Upper lobe of left lung (tissue), 6 donors: ENCODE measurements around the gene ITPR2. TPM values are rescaled to one million over a fixed set of nuclear protein-coding genes. Genes with fewer than 3 reads are reported as not detected.

Experiments
- ATAC-seq, 2 donors: fragments of 200-7000 bp; cut with Tn5 transposase; one replicate each; pipeline ENCODE4 v1.9.1; 2022; ENCODE audit warnings: mild to moderate bottlenecking in 2 of 2, moderate library complexity in 2 of 2; ENCODE audit not compliant: low FRiP score in 2 of 2
- DNase-seq, 2 donors: peaks; one replicate each; pipeline ENCODE4 v3.0.0-alpha.2; 2019 to 2020
- H3K27ac ChIP-seq, 4 donors: fragments of 200-600 bp; sonication (generic); one replicate each; pipeline ENCODE4 v1.5.1; 2016 to 2019
- H3K27me3 ChIP-seq, 4 donors: fragments of 200-600 bp; sonication (generic); one replicate each; pipeline ENCODE4 v1.5.1; 2017 to 2019
- H3K36me3 ChIP-seq, 4 donors: fragments of 200-600 bp; sonication (generic); one replicate each; pipeline ENCODE4 v1.5.1; 2016 to 2019
- H3K4me1 ChIP-seq, 4 donors: fragments of 200-600 bp; sonication (generic); one replicate each; pipeline ENCODE4 v1.5.1; 2018 to 2019
- H3K4me3 ChIP-seq, 4 donors: fragments of 200-600 bp; sonication (generic); one replicate each; pipeline ENCODE4 v1.5.1; 2017 to 2019; ENCODE audit warnings: mild to moderate bottlenecking in 2 of 4, moderate library complexity in 1 of 4
- H3K9me3 ChIP-seq, 4 donors: fragments of 200-600 bp; sonication (generic); one replicate each; pipeline ENCODE4 v1.5.1; 2018 to 2019
- CTCF ChIP-seq, 6 experiments: fragments of 450-650 bp in 4 of 6; fragments of 200-600 bp in 2 of 6; sonication (generic) in 2 of 6; IDR thresholded peaks; one replicate each; pipeline ENCODE4 v1.5.1; 2016 to 2019; ENCODE audit warnings: antibody characterized with exemption in 6 of 6
- EP300 ChIP-seq, 4 donors: sonication (generic); formaldehyde crosslinking; IDR thresholded peaks; one replicate each; pipeline ENCODE4 v1.5.1; 2017; ENCODE audit warnings: antibody characterized with exemption in 4 of 4, control low read depth in 2 of 4
- POLR2A ChIP-seq, 4 donors: fragments of 450-650 bp; IDR thresholded peaks; one replicate each; pipeline ENCODE4 v1.5.1; 2016 to 2017; ENCODE audit warnings: antibody characterized with exemption in 4 of 4, mild to moderate bottlenecking in 2 of 4
- POLR2AphosphoS5 ChIP-seq, 2 donors: sonication (generic); formaldehyde crosslinking; IDR thresholded peaks; one replicate each; pipeline ENCODE4 v1.5.1; 2017; ENCODE audit warnings: antibody characterized with exemption in 2 of 2
- WGBS, 2 donors: methylation state at CpG; one replicate each; pipeline ENCODE4 v1.1.5; 2017 to 2018; 5-methylcytosine and 5-hydroxymethylcytosine counted together
- total RNA-seq, 6 donors: library from RNA; depleted of rRNA in 4 of 6; stranded (reverse); fragments of >200 nt in 4 of 6; gene quantifications; one replicate each; pipeline versions ENCODE4 v1.1.0 to v1.2.1, GENCODE V29; 2016 to 2021
- donor health status: DM: no; HTN: no; CAD: no; lungs with moderate emphysema.
- donor health status: DM: no; HTN: yes; CAD: no; lungs with severe emphysema.

Gene ITPR2
- total RNA-seq, 6 donors from 2014 or later = 35.5 to 115 (median 45.0) TPM

DNA sequence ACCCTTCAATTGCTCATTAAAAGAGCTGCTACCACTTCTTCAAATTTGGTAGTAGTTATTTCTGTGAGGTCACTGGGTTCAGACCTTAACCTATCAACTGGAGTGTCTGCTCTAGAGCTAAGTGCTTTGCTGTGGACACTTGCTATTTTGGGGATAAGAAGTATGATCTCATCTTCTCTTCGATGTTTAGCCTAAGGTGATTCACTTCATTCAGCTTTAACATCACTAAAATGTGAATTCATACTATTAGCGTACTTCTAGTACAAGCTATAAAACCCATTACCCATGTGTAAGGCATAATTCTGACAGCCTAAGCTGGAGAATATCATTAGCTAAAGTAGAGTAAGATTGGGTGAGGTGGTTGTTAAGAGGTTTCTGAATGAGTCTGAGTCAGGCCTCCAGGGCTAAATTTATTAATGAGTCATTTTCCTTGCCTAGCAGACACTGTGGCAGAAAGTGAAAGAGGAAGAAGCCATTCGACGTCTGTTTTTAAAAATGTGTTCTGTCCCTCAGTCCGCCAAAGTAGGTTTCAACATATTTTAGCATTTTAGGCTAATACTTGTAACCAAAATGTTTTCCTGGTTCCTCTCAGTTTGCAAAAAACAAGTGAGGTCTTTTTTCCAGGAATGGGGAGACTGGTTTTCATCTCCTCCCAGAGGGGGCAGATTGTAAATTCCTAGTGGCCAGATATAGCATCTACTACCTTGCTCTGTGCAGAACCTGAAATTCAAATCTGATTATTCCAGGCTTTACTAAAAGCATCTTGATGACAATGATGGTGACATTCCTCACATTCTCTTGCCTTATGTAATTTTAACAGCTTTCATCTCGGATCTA, 534.0 kb downstream of the ITPR2 start:
- Histone ChIP-seq H3K27ac (peak overlapping the region; percentile 21 to 71 (median 48)), H3K4me3 (peak overlapping the region in 2 of 4 donors; percentile 8 to 26), H3K4me1 (peaks cover 0 to 7% (median 6%) of the 10 kb centered on the region in 4 donors), H3K27me3 (no peaks in the 10 kb centered on the region), H3K9me3 (no peaks in the 10 kb centered on the region), H3K36me3 (no peaks in the 10 kb centered on the region)
- WGBS, 2 donors = 35 to 44% methylated on average over 6 of the region's 6 CpGs
- ATAC-seq (peak; percentile 89 to 97), DNase-seq (no peak)
- TF ChIP-seq POLR2A (IDR thresholded peaks at IDR 0.05) (peak in 1 of 4 donors; percentile 19), CTCF (IDR thresholded peaks at IDR 0.05) (peak in 4 of 6 experiments; percentile 11 to 53 (median 34)), EP300 (IDR thresholded peaks at IDR 0.05) (no peak), POLR2AphosphoS5 (IDR thresholded peaks at IDR 0.05) (no peak)

DNA sequence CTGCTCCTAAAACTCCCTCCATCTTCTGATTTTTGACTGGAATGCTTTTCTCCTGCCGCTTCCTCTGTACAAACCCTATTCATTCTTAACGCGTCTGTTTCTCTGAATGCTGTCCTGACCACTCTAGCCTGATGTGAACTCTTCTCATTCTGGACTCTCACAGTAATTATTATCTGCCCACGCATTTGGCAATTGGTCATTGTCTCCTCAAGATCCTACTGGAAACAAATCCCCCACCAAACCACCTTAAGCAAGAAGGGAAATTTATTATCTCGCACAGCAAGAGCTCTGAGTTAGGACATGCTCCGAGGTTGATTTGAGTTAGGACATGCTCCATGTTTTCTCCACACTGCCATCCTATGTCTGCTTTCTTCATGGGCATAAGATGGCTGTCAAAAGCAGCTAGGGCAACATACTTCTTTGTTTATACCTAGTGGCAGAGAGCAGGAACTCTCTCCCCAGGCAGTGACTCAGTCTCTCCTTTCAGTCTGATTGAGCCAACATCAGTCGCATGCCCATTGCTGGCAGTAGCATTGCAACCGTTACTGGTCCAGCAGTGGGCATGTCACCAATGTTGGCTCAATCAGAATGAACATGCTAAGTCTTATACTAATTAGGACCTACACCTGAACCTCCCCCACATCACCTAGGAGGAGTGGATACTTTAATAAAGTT, 535.5 kb downstream of the ITPR2 start:
- ATAC-seq (no peak), DNase-seq (no peak)
- 88 to 89% methylated on average over 8 of the region's 8 CpGs for WGBS, 2 donors
- H3K4me3 ChIP-seq = no peak overlapping the region
- no peak overlapping the region for H3K27ac ChIP-seq
- no peaks in the 10 kb centered on the region for H3K36me3 ChIP-seq
- H3K9me3 ChIP-seq = no peaks in the 10 kb centered on the region
- TF ChIP-seq POLR2AphosphoS5 (IDR thresholded peaks at IDR 0.05) = no peak
- peaks cover 0 to 7% (median 6%) of the 10 kb centered on the region in 4 donors for H3K4me1 ChIP-seq
- H3K27me3 ChIP-seq = no peaks in the 10 kb centered on the region

DNA sequence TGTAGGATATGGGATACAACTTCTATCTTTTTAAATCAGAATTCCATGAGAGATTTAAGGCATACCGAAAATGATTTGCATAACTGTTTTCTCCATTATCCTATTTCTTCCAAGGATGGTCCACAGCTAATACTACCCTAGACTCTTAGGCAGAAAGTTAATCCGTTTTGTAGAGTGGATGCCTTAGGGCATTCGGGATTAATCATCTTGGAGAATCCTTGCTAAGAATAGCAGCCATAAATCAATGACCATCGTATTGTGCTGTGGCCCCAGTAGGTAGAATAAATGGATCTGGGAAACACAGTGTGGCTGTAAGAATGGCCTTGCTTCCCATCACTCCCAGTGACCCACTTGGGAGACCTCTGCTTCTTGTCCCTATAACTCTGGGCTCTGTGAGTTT, 538.0 kb downstream of the ITPR2 start:
- Histone ChIP-seq H3K4me3 (no peak overlapping the region), H3K4me1 (peaks cover 0 to 7% (median 6%) of the 10 kb centered on the region in 4 donors), H3K36me3 (no peaks in the 10 kb centered on the region), H3K27ac (no peak overlapping the region), H3K9me3 (no peaks in the 10 kb centered on the region), H3K27me3 (no peaks in the 10 kb centered on the region)
- ATAC-seq (no peak), DNase-seq (no peak)
- TF ChIP-seq POLR2A (IDR thresholded peaks at IDR 0.05) (no peak), EP300 (IDR thresholded peaks at IDR 0.05) (no peak), POLR2AphosphoS5 (IDR thresholded peaks at IDR 0.05) (no peak), CTCF (IDR thresholded peaks at IDR 0.05) (no peak)
- 89 to 90% methylated on average over 4 of the region's 4 CpGs for WGBS, 2 donors

DNA sequence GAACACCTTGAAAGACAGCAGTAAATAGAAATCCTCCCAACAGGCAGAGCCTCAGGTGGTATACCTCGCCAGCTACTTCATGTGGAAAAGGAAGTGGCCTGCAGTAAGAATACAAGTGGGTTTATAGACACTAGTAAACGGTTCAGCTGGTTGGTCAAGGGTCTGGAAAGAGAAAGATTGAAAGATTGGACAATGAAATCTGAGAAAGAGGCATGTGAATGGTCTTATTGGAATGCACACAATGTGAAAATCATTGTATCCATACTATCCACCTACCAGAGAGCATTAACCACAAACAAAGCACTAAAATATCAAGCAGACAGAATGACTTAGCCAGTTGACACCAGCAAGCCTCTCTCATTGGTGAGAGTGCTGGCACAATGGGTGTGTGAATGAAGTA, 539.4 kb downstream of the ITPR2 start:
- no peak overlapping the region for H3K27ac ChIP-seq
- no peaks in the 10 kb centered on the region for H3K27me3 ChIP-seq
- TF ChIP-seq POLR2A (IDR thresholded peaks at IDR 0.05) (no peak), POLR2AphosphoS5 (IDR thresholded peaks at IDR 0.05) (no peak), CTCF (IDR thresholded peaks at IDR 0.05) (no peak), EP300 (IDR thresholded peaks at IDR 0.05) (no peak)
- H3K36me3 ChIP-seq = no peaks in the 10 kb centered on the region
- no peaks in the 10 kb centered on the region for H3K9me3 ChIP-seq
- ATAC-seq = no peak
- DNase-seq = no peak
- 68 to 74% methylated on average over 2 of the region's 2 CpGs for WGBS, 2 donors
- peaks cover 0 to 5% (median 2%) of the 10 kb centered on the region in 4 donors for H3K4me1 ChIP-seq
- H3K4me3 ChIP-seq = no peak overlapping the region

- no peaks in the 10 kb centered on the region for H3K27me3 ChIP-seq
- no peaks in the 10 kb centered on the region for H3K9me3 ChIP-seq
- no peak for TF ChIP-seq EP300 (IDR thresholded peaks at IDR 0.05)
- no peak for TF ChIP-seq CTCF (IDR thresholded peaks at IDR 0.05)
- no peak for TF ChIP-seq POLR2A (IDR thresholded peaks at IDR 0.05)
- TF ChIP-seq POLR2AphosphoS5 (IDR thresholded peaks at IDR 0.05) = no peak
- H3K4me3 ChIP-seq = no peak overlapping the region
- ATAC-seq (no peak), DNase-seq (no peak)
- H3K36me3 ChIP-seq = no peaks in the 10 kb centered on the region
- peaks cover 0 to 7% (median 0%) of the 10 kb centered on the region in 4 donors for H3K4me1 ChIP-seq
- H3K27ac ChIP-seq = no peak overlapping the region
- 86 to 100% methylated on average over 1 of the region's 1 CpG for WGBS, 2 donors
Measured at GRCh38 chr12:26292596-26292995, 540.4 kb downstream of the ITPR2 start.
